ENCODE results near the gene SHROOM3. TPM values are rescaled to one million over a fixed set of nuclear protein-coding genes. Genes with fewer than 3 reads are reported as not detected.
A peak's percentile ranks its signal among the peaks of the same experiment; 100 is the strongest.

SHROOM3 gene
- total RNA-seq, 1 donor from 2014 or later: 42.7 TPM

DNA sequence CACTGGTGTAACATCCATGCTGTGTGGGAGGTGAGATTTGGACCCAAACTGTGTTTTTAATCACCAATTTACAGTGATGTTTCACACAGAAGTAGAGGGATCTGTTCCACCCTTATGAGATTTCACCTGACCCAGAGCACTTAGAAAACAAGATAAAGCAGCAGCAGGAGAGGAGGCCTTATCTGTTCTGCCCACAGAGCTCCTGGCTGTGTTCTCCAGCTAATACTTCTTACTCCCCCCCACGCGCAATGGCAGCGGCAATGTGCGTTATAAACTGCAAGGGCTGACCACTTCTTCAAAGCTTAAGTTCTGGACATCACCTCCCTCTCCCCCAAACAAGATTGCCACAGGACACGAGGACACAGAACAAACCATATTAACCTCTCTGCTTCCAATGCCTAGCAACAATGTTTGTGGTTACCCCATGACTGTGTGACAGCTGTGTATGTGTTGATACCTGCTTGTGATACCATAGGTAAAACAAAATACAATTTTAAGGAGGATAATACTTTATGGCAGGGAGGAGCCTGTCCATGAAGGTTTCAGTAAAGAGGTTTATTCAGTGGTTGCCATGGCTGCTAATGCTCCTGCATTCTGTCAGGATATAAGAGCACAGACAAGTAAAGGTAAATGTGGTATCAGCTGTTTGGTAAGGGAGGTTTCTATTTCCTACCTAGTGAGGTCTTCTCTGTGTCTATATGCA is 252.9 kb downstream of the SHROOM3 start:
- peaks cover 43% of the 10 kb centered on the region for H3K4me1 Mint-ChIP-seq (ENCODE audit: low read depth)
- H3K4me3 Mint-ChIP-seq (ENCODE audit: unreplicated experiment): no peak overlapping the region
- no peaks in the 10 kb centered on the region for H3K9me3 Mint-ChIP-seq (ENCODE audit: low read depth)
- no peak for DNase-seq (ENCODE audit: low spot score)
- TF ChIP-seq, protein P1, sequence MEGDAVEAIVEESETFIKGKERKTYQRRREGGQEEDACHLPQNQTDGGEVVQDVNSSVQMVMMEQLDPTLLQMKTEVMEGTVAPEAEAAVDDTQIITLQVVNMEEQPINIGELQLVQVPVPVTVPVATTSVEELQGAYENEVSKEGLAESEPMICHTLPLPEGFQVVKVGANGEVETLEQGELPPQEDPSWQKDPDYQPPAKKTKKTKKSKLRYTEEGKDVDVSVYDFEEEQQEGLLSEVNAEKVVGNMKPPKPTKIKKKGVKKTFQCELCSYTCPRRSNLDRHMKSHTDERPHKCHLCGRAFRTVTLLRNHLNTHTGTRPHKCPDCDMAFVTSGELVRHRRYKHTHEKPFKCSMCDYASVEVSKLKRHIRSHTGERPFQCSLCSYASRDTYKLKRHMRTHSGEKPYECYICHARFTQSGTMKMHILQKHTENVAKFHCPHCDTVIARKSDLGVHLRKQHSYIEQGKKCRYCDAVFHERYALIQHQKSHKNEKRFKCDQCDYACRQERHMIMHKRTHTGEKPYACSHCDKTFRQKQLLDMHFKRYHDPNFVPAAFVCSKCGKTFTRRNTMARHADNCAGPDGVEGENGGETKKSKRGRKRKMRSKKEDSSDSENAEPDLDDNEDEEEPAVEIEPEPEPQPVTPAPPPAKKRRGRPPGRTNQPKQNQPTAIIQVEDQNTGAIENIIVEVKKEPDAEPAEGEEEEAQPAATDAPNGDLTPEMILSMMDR (IDR thresholded peaks at IDR 0.05): no peak
- H3K36me3 Mint-ChIP-seq (ENCODE audit: low read depth): no peaks in the 10 kb centered on the region
- H3K27me3 Mint-ChIP-seq (ENCODE audit: low read depth): no peaks in the 10 kb centered on the region
- peak overlapping the region; percentile 3 for H3K27ac Mint-ChIP-seq (ENCODE audit: unreplicated experiment)

DNA sequence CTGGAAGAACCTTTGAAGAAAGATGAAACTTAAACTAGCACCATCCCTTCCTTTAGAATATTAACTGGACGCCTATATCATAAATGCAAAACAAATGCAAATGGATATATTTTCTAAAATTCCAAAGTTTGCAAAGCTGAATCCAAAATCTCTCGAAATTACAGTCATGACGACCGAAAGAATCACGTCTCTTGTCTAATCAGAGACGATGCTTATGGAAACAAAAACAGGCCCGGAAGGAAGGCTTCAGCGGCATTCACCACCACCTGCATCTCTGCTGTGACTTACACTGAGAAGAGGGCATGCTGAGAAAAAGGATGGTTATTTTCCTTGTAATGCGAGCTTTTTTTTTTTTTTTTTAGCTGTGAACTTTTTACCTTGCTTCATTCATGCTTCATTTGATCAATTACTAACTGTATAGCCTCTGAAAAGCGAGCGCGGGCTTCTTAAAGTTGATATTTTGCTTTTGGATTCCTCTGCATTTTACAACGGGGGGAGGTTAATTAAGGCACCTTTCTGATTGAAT is 253.7 kb downstream of the SHROOM3 start:
- DNase-seq (ENCODE audit: low spot score): no peak
- H3K9me3 Mint-ChIP-seq (ENCODE audit: low read depth): no peaks in the 10 kb centered on the region
- TF ChIP-seq, protein P1 (IDR thresholded peaks at IDR 0.05): no peak
- peaks cover 40% of the 10 kb centered on the region for H3K4me1 Mint-ChIP-seq (ENCODE audit: low read depth)
- H3K4me3 Mint-ChIP-seq (ENCODE audit: unreplicated experiment): peak overlapping the region; percentile 70
- peak overlapping the region; percentile 34 for H3K27ac Mint-ChIP-seq (ENCODE audit: unreplicated experiment)
- H3K36me3 Mint-ChIP-seq (ENCODE audit: low read depth): no peaks in the 10 kb centered on the region
- H3K27me3 Mint-ChIP-seq (ENCODE audit: low read depth): no peaks in the 10 kb centered on the region

DNA sequence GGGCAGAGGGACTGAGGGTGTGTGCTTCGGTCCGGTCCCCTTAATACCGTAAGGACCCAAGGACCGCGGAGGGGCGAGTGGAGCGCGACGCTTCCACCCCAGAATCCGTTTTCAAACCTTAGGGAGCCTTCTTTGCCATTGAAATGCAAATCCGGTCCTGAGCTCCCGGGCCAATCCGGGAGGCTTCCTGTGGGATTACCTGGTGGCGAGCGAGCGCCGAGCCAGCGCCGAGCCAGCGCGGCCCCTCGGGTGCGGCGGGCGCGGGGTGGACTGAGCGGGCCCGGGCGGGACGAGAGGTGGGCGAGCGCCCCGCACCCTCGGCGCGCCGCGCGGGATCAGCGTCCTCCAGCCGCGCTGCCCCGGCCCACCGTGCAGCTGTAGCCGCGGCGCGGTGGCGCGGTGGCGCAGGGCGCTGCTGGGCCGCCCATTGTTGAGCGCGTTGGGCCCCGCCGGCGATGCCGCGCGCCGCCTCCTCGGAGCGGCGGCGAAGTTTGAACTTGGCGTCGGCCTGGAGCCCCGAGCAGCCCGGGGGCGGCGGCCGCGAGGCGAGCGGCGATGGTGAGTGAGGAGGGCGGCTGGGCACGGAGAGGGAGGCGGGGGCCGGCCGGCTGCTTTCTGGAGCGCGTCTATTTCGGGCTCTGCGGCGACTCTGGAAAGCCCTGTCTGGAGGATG is 254.3 kb downstream of the SHROOM3 start:
- Mint-ChIP-seq H3K27ac (ENCODE audit: unreplicated experiment) (peak overlapping the region; percentile 86), H3K27me3 (ENCODE audit: low read depth) (no peaks in the 10 kb centered on the region), H3K9me3 (ENCODE audit: low read depth) (no peaks in the 10 kb centered on the region), H3K4me3 (ENCODE audit: unreplicated experiment) (peak overlapping the region; percentile 76), H3K36me3 (ENCODE audit: low read depth) (no peaks in the 10 kb centered on the region), H3K4me1 (ENCODE audit: low read depth) (peaks cover 43% of the 10 kb centered on the region)
- no peak for DNase-seq (ENCODE audit: low spot score)
- TF ChIP-seq, protein P1 (IDR thresholded peaks at IDR 0.05): peak; percentile 13

DNA sequence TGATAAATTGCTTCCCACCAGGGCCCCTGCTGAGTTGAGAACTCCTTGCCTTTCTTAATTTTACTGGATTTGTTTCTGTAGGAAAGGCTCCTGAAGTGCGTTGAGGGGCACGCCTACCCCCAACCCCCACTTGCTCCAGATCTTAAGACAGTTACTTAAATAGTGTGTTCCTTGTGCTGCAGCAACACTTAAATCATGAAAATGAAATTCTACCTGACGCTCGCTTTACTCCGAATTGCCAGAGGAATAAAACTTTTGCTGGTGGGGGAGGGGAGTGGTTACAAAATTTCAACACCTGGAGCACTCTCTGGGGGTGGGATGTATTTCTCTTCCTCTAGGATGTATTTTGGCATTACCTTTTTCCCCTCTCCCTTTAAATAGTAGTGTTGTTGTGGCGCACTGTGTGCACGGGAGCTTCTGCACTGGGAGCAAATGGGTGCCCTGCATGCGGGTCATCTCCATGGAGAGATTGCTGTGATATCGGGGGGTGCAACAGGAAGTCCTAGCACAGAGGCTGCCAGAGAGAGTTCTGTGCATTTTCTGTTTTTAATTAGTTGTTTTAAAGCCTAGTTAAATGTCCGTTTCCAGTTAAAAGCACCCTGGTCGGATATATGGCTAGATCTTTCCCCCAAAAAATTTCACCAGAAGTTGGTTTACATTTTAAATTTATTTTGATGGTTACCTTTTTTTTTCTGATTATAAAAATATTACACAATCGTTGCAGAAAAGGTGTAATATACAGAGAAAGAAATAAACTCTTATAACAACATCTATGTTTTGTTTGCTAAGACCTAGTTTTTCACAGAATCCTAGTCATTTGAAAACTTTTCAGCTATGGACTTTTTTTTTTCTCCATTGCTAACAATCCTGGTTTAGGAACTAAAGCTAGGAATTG is 255.2 kb downstream of the SHROOM3 start:
- Mint-ChIP-seq H3K27ac (ENCODE audit: unreplicated experiment) (peak overlapping the region; percentile 86), H3K27me3 (ENCODE audit: low read depth) (no peaks in the 10 kb centered on the region), H3K36me3 (ENCODE audit: low read depth) (no peaks in the 10 kb centered on the region), H3K9me3 (ENCODE audit: low read depth) (no peaks in the 10 kb centered on the region), H3K4me1 (ENCODE audit: low read depth) (peaks cover 45% of the 10 kb centered on the region), H3K4me3 (ENCODE audit: unreplicated experiment) (peak overlapping the region; percentile 76)
- TF ChIP-seq, protein P1 (IDR thresholded peaks at IDR 0.05): no peak
- DNase-seq (ENCODE audit: low spot score): no peak

- peak overlapping the region; percentile 76 for H3K4me3 Mint-ChIP-seq (ENCODE audit: unreplicated experiment)
- no peaks in the 10 kb centered on the region for H3K9me3 Mint-ChIP-seq (ENCODE audit: low read depth)
- DNase-seq (ENCODE audit: low spot score): no peak
- no peak overlapping the region for H3K27ac Mint-ChIP-seq (ENCODE audit: unreplicated experiment)
- peaks cover 48% of the 10 kb centered on the region for H3K4me1 Mint-ChIP-seq (ENCODE audit: low read depth)
- no peaks in the 10 kb centered on the region for H3K36me3 Mint-ChIP-seq (ENCODE audit: low read depth)
- TF ChIP-seq, protein P1 (IDR thresholded peaks at IDR 0.05): no peak
- H3K27me3 Mint-ChIP-seq (ENCODE audit: low read depth): no peaks in the 10 kb centered on the region
Observed at GRCh38 chr4:76690906-76691275, 255.9 kb downstream of the SHROOM3 start.

Measured in chondrocyte (in vitro differentiated cells).